ENCODE data around the gene MGMT. TPM values are rescaled to one million over a fixed set of nuclear protein-coding genes. Genes with fewer than 3 reads are reported as not detected.
A peak's percentile ranks its signal among the peaks of the same experiment; 100 is the strongest.

MGMT gene
- total and polyA plus RNA-seq, 4 donors = 28.2 to 79.1 (median 46.0) TPM

- 94% methylated on average over 23 of the region's 23 CpGs for WGBS
- H3K4me1 ChIP-seq (ENCODE audit: control insufficient read depth in 4 of 4, insufficient read depth in 4 of 4, low read length in 3 of 4) = no peaks in the 10 kb centered on the region
- TF ChIP-seq SP1 (IDR thresholded peaks at IDR 0.05) = no peak
- TF ChIP-seq NR2F2 (IDR thresholded peaks at IDR 0.05) = peak; percentile 50
- H3K4me3 ChIP-seq (ENCODE audit: low read depth in 1 of 3, low read length in 3 of 3) = no peak overlapping the region
- no peak for DNase-seq (ENCODE audit: low spot score)
- no peaks in the 10 kb centered on the region for H3K27me3 ChIP-seq (ENCODE audit: control insufficient read depth in 4 of 4, insufficient read depth in 4 of 4, low read length in 3 of 4)
- no peak overlapping the region for H3K27ac ChIP-seq (ENCODE audit: low read depth in 1 of 2, low read length in 2 of 2)
- H3K9me3 ChIP-seq (ENCODE audit: control insufficient read depth in 4 of 4, low read length in 3 of 4) = no peaks in the 10 kb centered on the region
- H3K9ac ChIP-seq (ENCODE audit: low read depth in 1 of 2, low read length in 2 of 2) = no peak overlapping the region
- H3K36me3 ChIP-seq (ENCODE audit: control insufficient read depth in 4 of 4, insufficient read depth in 3 of 4, low read depth in 1 of 4, low read length in 3 of 4) = peaks cover 0 to 5% (median 1%) of the 10 kb centered on the region in 4 donors
Measured at GRCh38 chr10:129544205-129545202, 77.5 kb downstream of the MGMT start.

- Histone ChIP-seq H3K4me3 (ENCODE audit: low read depth in 1 of 3, low read length in 3 of 3) (no peak overlapping the region), H3K27me3 (ENCODE audit: control insufficient read depth in 4 of 4, insufficient read depth in 4 of 4, low read length in 3 of 4) (no peaks in the 10 kb centered on the region), H3K27ac (ENCODE audit: low read depth in 1 of 2, low read length in 2 of 2) (no peak overlapping the region), H3K9ac (ENCODE audit: low read depth in 1 of 2, low read length in 2 of 2) (no peak overlapping the region), H3K36me3 (ENCODE audit: control insufficient read depth in 4 of 4, insufficient read depth in 3 of 4, low read depth in 1 of 4, low read length in 3 of 4) (peaks cover 0 to 5% (median 1%) of the 10 kb centered on the region in 4 donors), H3K9me3 (ENCODE audit: control insufficient read depth in 4 of 4, low read length in 3 of 4) (no peaks in the 10 kb centered on the region), H3K4me1 (ENCODE audit: control insufficient read depth in 4 of 4, insufficient read depth in 4 of 4, low read length in 3 of 4) (no peaks in the 10 kb centered on the region)
- no peak for DNase-seq (ENCODE audit: low spot score)
- WGBS = 96% methylated on average over 8 of the region's 8 CpGs
- TF ChIP-seq CTCF (IDR thresholded peaks at IDR 0.05; ENCODE audit: low read depth, low read length, missing input control) = no peak
Measured at GRCh38 chr10:129545261-129545660, 78.2 kb downstream of the MGMT start.

- Histone ChIP-seq H3K4me1 (ENCODE audit: control insufficient read depth in 4 of 4, insufficient read depth in 4 of 4, low read length in 3 of 4) (no peaks in the 10 kb centered on the region), H3K27me3 (ENCODE audit: control insufficient read depth in 4 of 4, insufficient read depth in 4 of 4, low read length in 3 of 4) (no peaks in the 10 kb centered on the region), H3K9me3 (ENCODE audit: control insufficient read depth in 4 of 4, low read length in 3 of 4) (no peaks in the 10 kb centered on the region), H3K36me3 (ENCODE audit: control insufficient read depth in 4 of 4, insufficient read depth in 3 of 4, low read depth in 1 of 4, low read length in 3 of 4) (peaks cover 0 to 5% (median 1%) of the 10 kb centered on the region in 4 donors), H3K4me3 (ENCODE audit: low read depth in 1 of 3, low read length in 3 of 3) (no peak overlapping the region), H3K9ac (ENCODE audit: low read depth in 1 of 2, low read length in 2 of 2) (no peak overlapping the region), H3K27ac (ENCODE audit: low read depth in 1 of 2, low read length in 2 of 2) (no peak overlapping the region)
- 83% methylated on average over 8 of the region's 8 CpGs for WGBS
- no peak for DNase-seq (ENCODE audit: low spot score)
- TF ChIP-seq RAD21 (IDR thresholded peaks at IDR 0.05) (no peak), FOXA2 (IDR thresholded peaks at IDR 0.05) (no peak), HNF4G (IDR thresholded peaks at IDR 0.05) (no peak), SP1 (IDR thresholded peaks at IDR 0.05) (no peak), EGR1 (IDR thresholded peaks at IDR 0.05; ENCODE audit: low read depth in 2 of 2) (no peak), JUND (IDR thresholded peaks at IDR 0.05) (no peak)
Measured at GRCh38 chr10:129546106-129546505, 79.1 kb downstream of the MGMT start.

GRCh38 chr10:129547608-129548007 is 80.6 kb downstream of the MGMT start:
- WGBS = 94% methylated on average over 7 of the region's 7 CpGs
- no peak for DNase-seq (ENCODE audit: low spot score)
- Histone ChIP-seq H3K9ac (ENCODE audit: low read depth in 1 of 2, low read length in 2 of 2) (no peak overlapping the region), H3K36me3 (ENCODE audit: control insufficient read depth in 4 of 4, insufficient read depth in 3 of 4, low read depth in 1 of 4, low read length in 3 of 4) (peaks cover 0 to 5% (median 1%) of the 10 kb centered on the region in 4 donors), H3K4me3 (ENCODE audit: low read depth in 1 of 3, low read length in 3 of 3) (no peak overlapping the region), H3K27me3 (ENCODE audit: control insufficient read depth in 4 of 4, insufficient read depth in 4 of 4, low read length in 3 of 4) (no peaks in the 10 kb centered on the region), H3K27ac (ENCODE audit: low read depth in 1 of 2, low read length in 2 of 2) (no peak overlapping the region), H3K9me3 (ENCODE audit: control insufficient read depth in 4 of 4, low read length in 3 of 4) (no peaks in the 10 kb centered on the region), H3K4me1 (ENCODE audit: control insufficient read depth in 4 of 4, insufficient read depth in 4 of 4, low read length in 3 of 4) (no peaks in the 10 kb centered on the region)
- no peak for TF ChIP-seq CTCF (IDR thresholded peaks at IDR 0.05; ENCODE audit: low read depth, low read length, missing input control)
- no peak for TF ChIP-seq HNF4A (conservative IDR thresholded peaks at IDR 0.05)
- no peak for TF ChIP-seq SP1 (IDR thresholded peaks at IDR 0.05)
- TF ChIP-seq TAF1 (conservative IDR thresholded peaks at IDR 0.05) = no peak
- TF ChIP-seq JUND (IDR thresholded peaks at IDR 0.05) = no peak
- no peak for TF ChIP-seq ATF3 (IDR thresholded peaks at IDR 0.05)
- TF ChIP-seq ZBTB33 (IDR thresholded peaks at IDR 0.05) = no peak
- TF ChIP-seq GABPA (IDR thresholded peaks at IDR 0.05 in 1 of 2, conservative IDR thresholded peaks at IDR 0.05 in 1 of 2) = no peak
- no peak for TF ChIP-seq NR2F2 (IDR thresholded peaks at IDR 0.05)
- TF ChIP-seq FOXA1 (IDR thresholded peaks at IDR 0.05) = no peak

Data from liver (tissue), 9 donors.